Measurements from ENCODE around the gene CPD. TPM values are rescaled to one million over a fixed set of nuclear protein-coding genes. Genes with fewer than 3 reads are reported as not detected.

The CPD gene
- total RNA-seq, 2 experiments from 2014 or later: 26.2 to 30.7 TPM

GRCh38 chr17:30343796-30344195, 34.9 kb upstream of the CPD start:
- no peak overlapping the region for H3K27ac ChIP-seq (ENCODE audit: low read depth in 1 of 2, low read length in 2 of 2)
- intact Hi-C loops (cut with DNase I, micrococcal nuclease): loop anchor here (5.0 kb wide), 2 partner anchors 34 to 84 kb away; partner anchors contain the start of gene CPD (in 1 of the 2)

GRCh38 chr17:30344283-30345088, 34.2 kb upstream of the CPD start:
- ATAC-seq (ENCODE audit: poor library complexity): no peak
- H3K9me3 ChIP-seq (ENCODE audit: control insufficient read depth in 1 of 2, insufficient read depth in 1 of 2, low read length in 2 of 2): no peaks in the 10 kb centered on the region
- H3K27me3 ChIP-seq (ENCODE audit: control insufficient read depth in 1 of 2, insufficient read depth in 2 of 2, low read length in 2 of 2): no peaks in the 10 kb centered on the region
- Mint-ChIP-seq H3K27me3 (no peaks in the 10 kb centered on the region), H3K9me3 (no peaks in the 10 kb centered on the region), H3K4me3 (no peak overlapping the region), H3K27ac (no peak overlapping the region), H3K4me1 (ENCODE audit: low read depth) (peaks cover 7% of the 10 kb centered on the region), H3K36me3 (ENCODE audit: low read depth) (no peaks in the 10 kb centered on the region)
- intact Hi-C loops (cut with DNase I, micrococcal nuclease): loop anchor here (5.0 kb wide), 2 partner anchors 33 to 83 kb away; partner anchors contain the start of gene CPD (in 1 of the 2)
- no peak for DNase-seq
- H3K27ac ChIP-seq (ENCODE audit: low read depth in 1 of 2, low read length in 2 of 2): no peak overlapping the region
- H3K4me3 ChIP-seq (ENCODE audit: low read length): no peak overlapping the region
- ChIA-PET POLR2A (interaction anchor here (1.2 kb wide), 1 partner anchor 21 kb away, joined by 3 read pairs; no protein-coding TSS in a partner anchor), CTCF (interaction anchor here (1.7 kb wide), 1 partner anchor 8 kb away, joined by 5 read pairs; no protein-coding TSS in a partner anchor)
- no peaks in the 10 kb centered on the region for H3K36me3 ChIP-seq (ENCODE audit: insufficient read depth, low read length)
- TF ChIP-seq CTCF (IDR thresholded peaks at IDR 0.05): no peak
- peaks cover 7% of the 10 kb centered on the region for H3K4me1 ChIP-seq (ENCODE audit: insufficient read depth, low read length)

More at GRCh38 chr17:30343796-30344195, 34.9 kb upstream of the CPD start:
- Mint-ChIP-seq H3K27me3 (no peaks in the 10 kb centered on the region), H3K9me3 (no peaks in the 10 kb centered on the region), H3K4me3 (no peak overlapping the region), H3K27ac (no peak overlapping the region), H3K4me1 (ENCODE audit: low read depth) (peaks cover 7% of the 10 kb centered on the region), H3K36me3 (ENCODE audit: low read depth) (no peaks in the 10 kb centered on the region)
- ATAC-seq (ENCODE audit: poor library complexity) (no peak), DNase-seq (no peak)
- H3K4me1 ChIP-seq (ENCODE audit: insufficient read depth, low read length): peaks cover 7% of the 10 kb centered on the region
- ChIA-PET CTCF (no interaction called here), POLR2A (interaction anchor here (1.2 kb wide), 1 partner anchor 20 kb away, joined by 3 read pairs; no protein-coding TSS in a partner anchor)
- H3K36me3 ChIP-seq (ENCODE audit: insufficient read depth, low read length): no peaks in the 10 kb centered on the region
- no peak overlapping the region for H3K4me3 ChIP-seq (ENCODE audit: low read length)
- no peaks in the 10 kb centered on the region for H3K9me3 ChIP-seq (ENCODE audit: control insufficient read depth in 1 of 2, insufficient read depth in 1 of 2, low read length in 2 of 2)
- no peak for TF ChIP-seq CTCF (IDR thresholded peaks at IDR 0.05)
- no peaks in the 10 kb centered on the region for H3K27me3 ChIP-seq (ENCODE audit: control insufficient read depth in 1 of 2, insufficient read depth in 2 of 2, low read length in 2 of 2)

GRCh38 chr17:30345089-30345433, 33.7 kb upstream of the CPD start:
- peaks cover 4% of the 10 kb centered on the region for H3K4me1 Mint-ChIP-seq (ENCODE audit: low read depth)
- Histone ChIP-seq H3K9me3 (ENCODE audit: control insufficient read depth in 1 of 2, insufficient read depth in 1 of 2, low read length in 2 of 2) (no peaks in the 10 kb centered on the region), H3K27me3 (ENCODE audit: control insufficient read depth in 1 of 2, insufficient read depth in 2 of 2, low read length in 2 of 2) (no peaks in the 10 kb centered on the region), H3K4me3 (ENCODE audit: low read length) (no peak overlapping the region), H3K27ac (ENCODE audit: low read depth in 1 of 2, low read length in 2 of 2) (no peak overlapping the region), H3K4me1 (ENCODE audit: insufficient read depth, low read length) (peaks cover 4% of the 10 kb centered on the region), H3K36me3 (ENCODE audit: insufficient read depth, low read length) (no peaks in the 10 kb centered on the region)
- DNase-seq (no peak), ATAC-seq (ENCODE audit: poor library complexity) (no peak)
- POLR2A ChIA-PET: no interaction called here
- CTCF ChIA-PET: interaction anchor here (1.7 kb wide), 1 partner anchor 8 kb away, joined by 5 read pairs; no protein-coding TSS in a partner anchor
- H3K27ac Mint-ChIP-seq: no peak overlapping the region
- no peaks in the 10 kb centered on the region for H3K9me3 Mint-ChIP-seq
- H3K36me3 Mint-ChIP-seq (ENCODE audit: low read depth): no peaks in the 10 kb centered on the region
- H3K27me3 Mint-ChIP-seq: no peaks in the 10 kb centered on the region
- intact Hi-C loops (cut with DNase I, micrococcal nuclease): no loop called here
- no peak for TF ChIP-seq CTCF (IDR thresholded peaks at IDR 0.05)
- no peak overlapping the region for H3K4me3 Mint-ChIP-seq

Data from CD4-positive, alpha-beta T cell (primary cell).